Lower lobe of right lung (tissue), 2 donors: ENCODE measurements around the gene KIF25. TPM values are rescaled to one million over a fixed set of nuclear protein-coding genes. Genes with fewer than 3 reads are reported as not detected.

Experiments used
- ATAC-seq, 2 donors: fragments of 200-7000 bp; cut with Tn5 transposase; one replicate each; pipeline ENCODE4 v1.9.1; 2020 to 2022; ENCODE audit warnings: mild to moderate bottlenecking in 2 of 2, moderate library complexity in 2 of 2
- DNase-seq: peaks from one replicate; pipeline ENCODE4 v3.0.0-alpha.2; 2020
- H3K27ac ChIP-seq: fragments of 200-600 bp; one replicate; pipeline ENCODE4 v1.8.0; 2022
- H3K27me3 ChIP-seq: fragments of 200-600 bp; one replicate; pipeline ENCODE4 v1.8.0; 2022; ENCODE audit warnings: low read depth
- H3K36me3 ChIP-seq: fragments of 200-600 bp; one replicate; pipeline ENCODE4 v1.8.0; 2022; ENCODE audit warnings: mild to moderate bottlenecking
- H3K4me1 ChIP-seq: fragments of 200-600 bp; one replicate; pipeline ENCODE4 v1.8.0; 2022
- H3K4me3 ChIP-seq: fragments of 200-600 bp; one replicate; pipeline ENCODE4 v1.8.0; 2022; ENCODE audit warnings: mild to moderate bottlenecking
- H3K9me3 ChIP-seq: fragments of 200-600 bp; one replicate; pipeline ENCODE4 v1.8.0; 2022
- CTCF ChIP-seq: fragments of 200-600 bp; IDR thresholded peaks from one replicate; pipeline ENCODE4 v1.8.0; 2022; ENCODE audit warnings: antibody characterized with exemption, mild to moderate bottlenecking
- intact Hi-C: fragments of 100-400 bp; cut with DNase I; formaldehyde crosslinking; loops from one replicate; pipeline ENCODE4 v1.11.0; 2022
- total RNA-seq: library from RNA; stranded (reverse); fragmentation: NEBNext Ultra II Directional; extraction: Animal tissue kit (Norgen Biotek cat#: 25700); gene quantifications from one replicate; pipeline ENCODE4 v1.2.1, GENCODE V29; 2021
- donor health status: DM: no; HTN: yes; CAD: no; lungs with severe emphysema.

The KIF25 gene
- total RNA-seq, 1 donor from 2014 or later, result 0.56 TPM

- Histone ChIP-seq H3K4me1 (no peaks in the 10 kb centered on the region), H3K27me3 (no peaks in the 10 kb centered on the region), H3K27ac (no peak overlapping the region), H3K4me3 (no peak overlapping the region), H3K9me3 (no peaks in the 10 kb centered on the region), H3K36me3 (no peaks in the 10 kb centered on the region)
- DNase-seq (no peak), ATAC-seq (no peak)
- no peak for TF ChIP-seq CTCF
- intact Hi-C loops, result no loop called here
Observed at GRCh38 chr6:167987396-167988153, 9.9 kb upstream of the KIF25 start.

- no peak overlapping the region for H3K4me3 ChIP-seq
- intact Hi-C loops, result no loop called here
- H3K27ac ChIP-seq, result no peak overlapping the region
- H3K36me3 ChIP-seq, result no peaks in the 10 kb centered on the region
- no peaks in the 10 kb centered on the region for H3K4me1 ChIP-seq
- H3K9me3 ChIP-seq, result no peaks in the 10 kb centered on the region
- no peaks in the 10 kb centered on the region for H3K27me3 ChIP-seq
- DNase-seq (no peak), ATAC-seq (no peak)
- TF ChIP-seq CTCF, result no peak
Observed at GRCh38 chr6:167988154-167988495, 9.3 kb upstream of the KIF25 start.

GRCh38 chr6:167988945-167989841 lies 8.3 kb upstream of the KIF25 start:
- no peak for TF ChIP-seq CTCF
- no peak for DNase-seq
- no peaks in the 10 kb centered on the region for H3K27me3 ChIP-seq
- no peak for ATAC-seq
- no peaks in the 10 kb centered on the region for H3K4me1 ChIP-seq
- no peak overlapping the region for H3K27ac ChIP-seq
- no peaks in the 10 kb centered on the region for H3K36me3 ChIP-seq
- H3K9me3 ChIP-seq, result no peaks in the 10 kb centered on the region
- intact Hi-C loops, result no loop called here
- H3K4me3 ChIP-seq, result no peak overlapping the region

- Histone ChIP-seq H3K4me3 (no peak overlapping the region), H3K4me1 (no peaks in the 10 kb centered on the region), H3K27me3 (no peaks in the 10 kb centered on the region), H3K36me3 (no peaks in the 10 kb centered on the region), H3K9me3 (no peaks in the 10 kb centered on the region), H3K27ac (no peak overlapping the region)
- intact Hi-C loops, result no loop called here
- no peak for DNase-seq
- TF ChIP-seq CTCF, result no peak
- peak in 1 of 2 donors; percentile 7 for ATAC-seq
Observed at GRCh38 chr6:167990016-167990945, 7.2 kb upstream of the KIF25 start.

GRCh38 chr6:167993169-167993568 lies 4.3 kb upstream of the KIF25 start:
- intact Hi-C loops, result no loop called here
- H3K9me3 ChIP-seq, result no peaks in the 10 kb centered on the region
- DNase-seq (no peak), ATAC-seq (peak in 1 of 2 donors; percentile 46)
- H3K4me3 ChIP-seq, result no peak overlapping the region
- H3K27ac ChIP-seq, result no peak overlapping the region
- no peak for TF ChIP-seq CTCF
- H3K36me3 ChIP-seq, result no peaks in the 10 kb centered on the region
- H3K4me1 ChIP-seq, result no peaks in the 10 kb centered on the region
- peaks cover 5% of the 10 kb centered on the region for H3K27me3 ChIP-seq
